ENCODE results near the gene IFITM5. TPM values are rescaled to one million over a fixed set of nuclear protein-coding genes. Genes with fewer than 3 reads are reported as not detected.
A peak's percentile ranks its signal among the peaks of the same experiment; 100 is the strongest.
"Not testable (repeated sequence)": the region's sequence is repeated elsewhere in the genome, so short reads cannot be mapped to it uniquely, and the experiment has no call there.

IFITM5 gene
- total RNA-seq, 3 donors from 2014 or later, result not detected

DNA sequence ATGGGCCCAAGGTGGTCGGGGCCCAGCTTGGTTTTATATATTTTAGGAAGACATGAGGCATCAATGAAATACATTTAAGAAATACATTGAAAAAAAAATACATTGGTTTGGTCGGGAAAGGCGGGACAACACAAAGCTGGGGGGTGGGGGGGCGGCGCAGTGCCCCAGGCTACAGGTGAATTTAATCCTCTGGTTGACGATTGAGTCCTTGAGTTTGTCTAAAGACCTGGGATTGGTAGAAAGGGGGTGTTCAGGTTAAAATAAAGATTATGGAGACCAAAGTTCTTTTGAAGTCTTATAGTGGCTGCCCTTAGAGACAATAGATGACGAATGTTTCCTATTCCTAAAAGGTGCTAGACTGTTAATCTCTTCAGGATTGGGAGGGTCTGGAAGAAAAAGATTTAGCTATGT, 17.6 kb upstream of the IFITM5 start:
- H3K9me3 ChIP-seq, result no peaks in the 10 kb centered on the region
- ATAC-seq, result no peak
- intact Hi-C loops (cut with DNase I, micrococcal nuclease), result no loop called here
- H3K4me3 ChIP-seq, result no peak overlapping the region
- TF ChIP-seq, protein P1, sequence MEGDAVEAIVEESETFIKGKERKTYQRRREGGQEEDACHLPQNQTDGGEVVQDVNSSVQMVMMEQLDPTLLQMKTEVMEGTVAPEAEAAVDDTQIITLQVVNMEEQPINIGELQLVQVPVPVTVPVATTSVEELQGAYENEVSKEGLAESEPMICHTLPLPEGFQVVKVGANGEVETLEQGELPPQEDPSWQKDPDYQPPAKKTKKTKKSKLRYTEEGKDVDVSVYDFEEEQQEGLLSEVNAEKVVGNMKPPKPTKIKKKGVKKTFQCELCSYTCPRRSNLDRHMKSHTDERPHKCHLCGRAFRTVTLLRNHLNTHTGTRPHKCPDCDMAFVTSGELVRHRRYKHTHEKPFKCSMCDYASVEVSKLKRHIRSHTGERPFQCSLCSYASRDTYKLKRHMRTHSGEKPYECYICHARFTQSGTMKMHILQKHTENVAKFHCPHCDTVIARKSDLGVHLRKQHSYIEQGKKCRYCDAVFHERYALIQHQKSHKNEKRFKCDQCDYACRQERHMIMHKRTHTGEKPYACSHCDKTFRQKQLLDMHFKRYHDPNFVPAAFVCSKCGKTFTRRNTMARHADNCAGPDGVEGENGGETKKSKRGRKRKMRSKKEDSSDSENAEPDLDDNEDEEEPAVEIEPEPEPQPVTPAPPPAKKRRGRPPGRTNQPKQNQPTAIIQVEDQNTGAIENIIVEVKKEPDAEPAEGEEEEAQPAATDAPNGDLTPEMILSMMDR (IDR thresholded peaks at IDR 0.05), result no peak
- no peaks in the 10 kb centered on the region for H3K36me3 ChIP-seq (ENCODE audit: low read depth)
- no peak for DNase-seq
- H3K4me1 ChIP-seq (ENCODE audit: low read depth), result peaks cover 31% of the 10 kb centered on the region

DNA sequence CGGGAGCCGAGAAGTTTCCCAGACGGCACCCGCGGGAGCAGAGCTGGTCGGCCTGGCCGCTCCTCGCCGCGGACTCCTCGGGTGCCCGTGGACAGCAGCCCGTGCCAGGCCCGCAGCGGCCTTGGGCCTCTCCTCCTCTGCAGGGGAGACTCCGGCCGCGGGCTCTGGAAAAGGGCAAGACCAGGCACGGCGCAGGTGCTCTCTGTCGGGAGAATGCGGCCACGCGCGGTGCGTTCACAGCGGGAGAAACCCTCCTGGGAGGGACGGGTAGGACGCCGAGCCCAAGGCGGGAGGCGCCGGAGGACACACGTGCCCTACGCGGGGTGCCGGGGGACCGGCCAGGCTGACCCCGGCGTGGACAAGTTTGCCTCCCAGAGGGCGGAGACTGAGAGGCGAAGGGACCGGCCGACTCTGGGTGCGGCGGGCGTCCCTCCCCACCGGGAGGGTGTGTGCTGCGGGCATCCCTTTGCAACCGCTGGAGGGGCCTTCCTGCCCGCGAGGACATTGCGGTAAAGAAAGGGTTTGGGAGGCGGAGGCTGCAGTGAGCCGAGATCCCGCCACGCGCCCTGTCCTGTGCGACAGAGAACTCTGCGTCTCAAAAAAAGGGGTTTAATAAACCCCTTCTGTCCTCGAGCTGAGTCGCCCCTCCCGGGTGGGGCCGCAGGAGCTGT, 16.8 kb upstream of the IFITM5 start:
- peak overlapping the region; percentile 0 for H3K4me3 ChIP-seq
- H3K36me3 ChIP-seq (ENCODE audit: low read depth), result no peaks in the 10 kb centered on the region
- no peaks in the 10 kb centered on the region for H3K9me3 ChIP-seq
- peaks cover 31% of the 10 kb centered on the region for H3K4me1 ChIP-seq (ENCODE audit: low read depth)
- intact Hi-C loops (cut with DNase I, micrococcal nuclease), result no loop called here
- peak in 2 of 3 donors; percentile 61 to 75 for DNase-seq
- TF ChIP-seq, protein P1 (IDR thresholded peaks at IDR 0.05), result no peak
- ATAC-seq, result no peak

DNA sequence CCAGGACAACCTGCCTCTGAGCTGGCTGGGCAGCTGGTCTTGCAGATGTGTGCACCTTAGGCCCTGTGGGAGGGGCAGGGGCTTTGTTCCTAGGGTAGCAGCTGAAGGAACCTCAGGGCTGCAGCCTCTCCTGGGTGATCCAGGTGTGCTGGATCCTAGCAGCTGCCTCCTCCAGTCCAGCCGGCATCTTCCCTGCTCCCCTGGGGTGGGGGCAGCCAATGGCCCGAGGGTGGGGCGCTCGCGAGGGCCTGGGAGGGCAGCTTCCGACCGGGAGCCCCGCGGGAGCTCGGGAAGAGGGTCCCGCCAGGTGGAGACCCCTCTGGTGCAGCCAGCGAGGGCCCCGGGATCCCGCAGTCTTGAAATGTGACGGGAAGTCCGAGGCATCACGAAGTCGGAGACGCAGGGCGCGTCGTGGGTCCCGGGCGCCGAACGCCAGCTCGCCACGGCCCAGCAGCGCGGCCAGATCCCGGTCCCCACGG, 16.2 kb upstream of the IFITM5 start:
- TF ChIP-seq, protein P1 (IDR thresholded peaks at IDR 0.05), result no peak
- H3K36me3 ChIP-seq (ENCODE audit: low read depth), result no peaks in the 10 kb centered on the region
- peak overlapping the region; percentile 0 for H3K4me3 ChIP-seq
- peaks cover 31% of the 10 kb centered on the region for H3K4me1 ChIP-seq (ENCODE audit: low read depth)
- DNase-seq (peak in 1 of 3 donors; percentile 59), ATAC-seq (no peak)
- no peaks in the 10 kb centered on the region for H3K9me3 ChIP-seq
- intact Hi-C loops (cut with DNase I, micrococcal nuclease), result no loop called here

DNA sequence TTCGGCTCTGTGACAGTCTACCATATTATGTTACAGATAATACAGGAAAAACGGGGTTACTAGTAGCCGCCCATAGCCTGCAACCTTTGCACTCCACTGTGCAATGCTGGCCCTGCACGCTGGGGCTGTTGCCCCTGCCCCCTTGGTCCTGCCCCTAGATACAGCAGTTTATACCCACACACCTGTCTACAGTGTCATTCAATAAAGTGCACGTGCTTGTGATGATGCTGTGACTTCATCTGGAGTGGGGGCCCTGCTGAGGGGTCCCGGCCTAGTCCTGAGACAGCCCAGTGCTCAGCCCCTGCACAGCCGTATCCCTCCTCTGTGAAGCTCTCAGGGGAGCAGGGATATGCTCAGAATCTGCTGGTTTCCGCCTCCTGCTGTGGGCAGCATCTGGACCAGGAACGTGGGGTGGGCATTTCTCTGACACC, 15.7 kb upstream of the IFITM5 start:
- ATAC-seq (no peak), DNase-seq (peak in 2 of 3 donors; percentile 43 to 57)
- Histone ChIP-seq H3K4me3 (peak overlapping the region; percentile 0), H3K4me1 (ENCODE audit: low read depth) (peaks cover 31% of the 10 kb centered on the region), H3K9me3 (no peaks in the 10 kb centered on the region), H3K36me3 (ENCODE audit: low read depth) (no peaks in the 10 kb centered on the region)
- intact Hi-C loops (cut with DNase I, micrococcal nuclease), result no loop called here
- TF ChIP-seq, protein P1 (IDR thresholded peaks at IDR 0.05), result no peak

DNA sequence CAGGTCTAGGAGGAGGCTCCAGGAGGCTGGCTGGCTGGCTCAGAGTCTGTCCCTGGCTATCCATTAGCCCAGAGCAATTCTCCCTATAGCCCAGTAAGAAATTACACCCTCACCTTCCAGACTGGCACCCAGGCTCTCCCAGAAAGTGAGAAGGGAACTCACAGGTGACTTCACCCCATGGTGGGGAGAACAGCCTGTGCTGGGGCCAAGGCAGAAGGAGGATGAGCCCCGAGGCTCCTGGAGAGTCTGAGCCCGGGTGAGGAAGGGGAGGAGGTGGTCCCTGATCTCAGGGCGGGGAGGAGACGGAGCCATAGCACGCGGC, 15.2 kb upstream of the IFITM5 start:
- H3K36me3 ChIP-seq (ENCODE audit: low read depth); H3K9me3 ChIP-seq; DNase-seq; ATAC-seq; intact Hi-C loops (cut with DNase I, micrococcal nuclease): not testable (repeated sequence)
- Histone ChIP-seq H3K4me1 (ENCODE audit: low read depth) (peaks cover 31% of the 10 kb centered on the region), H3K4me3 (peak overlapping the region; percentile 26)

DNA sequence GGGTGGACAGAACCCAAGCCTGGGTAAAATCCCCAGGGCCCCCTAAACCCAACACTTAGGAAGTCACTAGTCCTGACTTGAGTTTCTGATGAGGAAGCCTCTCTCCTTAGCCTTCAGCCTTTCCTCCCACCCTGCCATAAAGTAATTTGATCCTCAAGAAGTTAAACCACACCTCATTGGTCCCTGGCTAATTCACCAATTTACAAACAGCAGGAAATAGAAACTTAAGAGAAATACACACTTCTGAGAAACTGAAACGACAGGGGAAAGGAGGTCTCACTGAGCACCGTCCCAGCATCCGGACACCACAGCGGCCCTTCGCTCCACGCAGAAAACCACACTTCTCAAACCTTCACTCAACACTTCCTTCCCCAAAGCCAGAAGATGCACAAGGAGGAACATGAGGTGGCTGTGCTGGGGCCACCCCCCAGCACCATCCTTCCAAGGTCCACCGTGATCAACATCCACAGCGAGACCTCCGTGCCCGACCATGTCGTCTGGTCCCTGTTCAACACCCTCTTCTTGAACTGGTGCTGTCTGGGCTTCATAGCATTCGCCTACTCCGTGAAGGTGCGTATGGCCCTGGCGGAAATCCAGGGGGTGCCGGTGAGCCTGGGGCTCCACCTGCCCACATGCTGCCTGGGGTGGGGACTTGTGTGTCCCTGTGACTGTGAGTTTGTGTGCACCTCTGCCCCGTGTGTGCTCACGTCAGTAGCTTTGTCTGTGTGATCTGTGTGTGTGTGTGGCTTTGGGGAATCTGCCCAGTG, 14.6 kb upstream of the IFITM5 start, which contains the start of gene IFITM1:
IFITM1 (plus strand) TSS at position 254 of the 767 bp plus-strand sequence; CDS start at position 385, 131 bp downstream.
- Histone ChIP-seq H3K4me1 (ENCODE audit: low read depth) (peaks cover 31% of the 10 kb centered on the region), H3K36me3 (ENCODE audit: low read depth) (no peaks in the 10 kb centered on the region), H3K9me3 (no peaks in the 10 kb centered on the region), H3K4me3 (peak within 1 kb of the TSS; percentile 26)
- intact Hi-C loops (cut with DNase I, micrococcal nuclease), result no loop called here
- DNase-seq (peak; percentile 69 to 74 (median 71)), ATAC-seq (peak; percentile 56)
- TF ChIP-seq, protein P1 (IDR thresholded peaks at IDR 0.05), result no peak

All from mucosa of descending colon (tissue), 3 donors.